ENCODE data around the gene ASIC5. TPM values are rescaled to one million over a fixed set of nuclear protein-coding genes. Genes with fewer than 3 reads are reported as not detected.

Gene ASIC5
- total and polyA plus RNA-seq, 10 donors = not detected

DNA sequence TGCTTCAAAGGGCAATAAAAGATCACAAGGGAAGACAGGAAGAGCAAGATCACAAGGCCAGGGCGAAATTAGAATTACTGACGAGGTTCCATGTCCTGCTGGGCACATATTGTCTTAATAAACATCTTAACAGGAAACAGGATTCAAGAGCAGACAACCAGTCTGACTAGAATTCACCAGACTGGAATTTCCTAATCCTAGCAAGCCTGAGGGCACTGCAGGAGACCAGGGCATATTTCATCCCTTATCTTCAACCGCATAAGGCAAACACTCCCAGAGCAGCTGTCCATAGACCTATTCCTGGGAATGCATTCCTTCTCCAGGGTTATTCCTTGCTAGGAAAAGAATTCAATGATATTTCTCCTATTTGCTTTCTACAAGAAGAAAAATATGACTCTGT is 25.0 kb upstream of the ASIC5 start:
- no peaks in the 10 kb centered on the region for H3K27me3 ChIP-seq (replicated peaks in 1 of 7)

DNA sequence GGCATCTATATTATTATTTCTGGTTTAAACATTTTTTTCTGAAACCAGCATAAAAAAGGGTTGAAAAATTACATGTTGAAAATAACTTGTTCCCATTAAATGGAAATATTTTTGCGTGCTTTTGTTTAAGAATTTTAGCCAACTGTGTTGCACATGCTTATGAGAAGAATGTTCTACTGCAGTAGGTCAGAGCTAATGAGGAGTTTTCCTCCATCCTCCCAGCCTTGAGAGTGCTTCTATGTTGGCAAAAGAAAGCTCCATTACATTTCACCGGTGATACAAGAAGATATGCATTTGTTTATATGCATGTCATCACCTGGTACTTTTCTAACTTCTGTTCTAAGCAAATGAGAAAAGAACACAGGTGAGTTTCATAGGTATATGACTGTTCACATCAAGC is 23.9 kb upstream of the ASIC5 start:
- Histone ChIP-seq H3K27ac (peak overlapping the region in 1 of 8 donors; percentile 6), H3K4me3 (no peak overlapping the region), H3K36me3 (no peaks in the 10 kb centered on the region), H3K4me1 (peaks cover 0 to 7% (median 0%) of the 10 kb centered on the region in 6 donors), H3K27me3 (replicated peaks in 1 of 7) (no peaks in the 10 kb centered on the region), H3K9me3 (peaks cover 0 to 9% (median 0%) of the 10 kb centered on the region in 8 donors)
- intact Hi-C loops (cut with DNase I; ENCODE audit: low total_unique reads) = no loop called here
- 82 to 95% (median 92%) methylated on average over 2 of the region's 2 CpGs for WGBS, 5 donors
- no peak for DNase-seq
- TF ChIP-seq POLR2A (IDR thresholded peaks at IDR 0.05) (no peak), POLR2AphosphoS5 (IDR thresholded peaks at IDR 0.05) (no peak)
- TF ChIP-seq, protein P1, sequence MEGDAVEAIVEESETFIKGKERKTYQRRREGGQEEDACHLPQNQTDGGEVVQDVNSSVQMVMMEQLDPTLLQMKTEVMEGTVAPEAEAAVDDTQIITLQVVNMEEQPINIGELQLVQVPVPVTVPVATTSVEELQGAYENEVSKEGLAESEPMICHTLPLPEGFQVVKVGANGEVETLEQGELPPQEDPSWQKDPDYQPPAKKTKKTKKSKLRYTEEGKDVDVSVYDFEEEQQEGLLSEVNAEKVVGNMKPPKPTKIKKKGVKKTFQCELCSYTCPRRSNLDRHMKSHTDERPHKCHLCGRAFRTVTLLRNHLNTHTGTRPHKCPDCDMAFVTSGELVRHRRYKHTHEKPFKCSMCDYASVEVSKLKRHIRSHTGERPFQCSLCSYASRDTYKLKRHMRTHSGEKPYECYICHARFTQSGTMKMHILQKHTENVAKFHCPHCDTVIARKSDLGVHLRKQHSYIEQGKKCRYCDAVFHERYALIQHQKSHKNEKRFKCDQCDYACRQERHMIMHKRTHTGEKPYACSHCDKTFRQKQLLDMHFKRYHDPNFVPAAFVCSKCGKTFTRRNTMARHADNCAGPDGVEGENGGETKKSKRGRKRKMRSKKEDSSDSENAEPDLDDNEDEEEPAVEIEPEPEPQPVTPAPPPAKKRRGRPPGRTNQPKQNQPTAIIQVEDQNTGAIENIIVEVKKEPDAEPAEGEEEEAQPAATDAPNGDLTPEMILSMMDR (IDR thresholded peaks at IDR 0.05 in 8 of 11, conservative IDR thresholded peaks at IDR 0.05 in 3 of 11) = no peak

More for the DNA sequence above, 25.0 kb upstream of the ASIC5 start:
- H3K27ac ChIP-seq = no peak overlapping the region
- intact Hi-C loops (cut with DNase I; ENCODE audit: low total_unique reads) = no loop called here
- no peak overlapping the region for H3K4me3 ChIP-seq
- WGBS, 5 donors = 56 to 79% (median 73%) methylated on average over 3 of the region's 3 CpGs
- TF ChIP-seq POLR2A (IDR thresholded peaks at IDR 0.05) = no peak
- TF ChIP-seq, protein P1 (IDR thresholded peaks at IDR 0.05 in 8 of 11, conservative IDR thresholded peaks at IDR 0.05 in 3 of 11) = no peak
- no peak for TF ChIP-seq POLR2AphosphoS5 (IDR thresholded peaks at IDR 0.05)
- peaks cover 0 to 7% (median 0%) of the 10 kb centered on the region in 6 donors for H3K4me1 ChIP-seq
- DNase-seq = no peak
- peaks cover 0 to 9% (median 0%) of the 10 kb centered on the region in 8 donors for H3K9me3 ChIP-seq
- H3K36me3 ChIP-seq = no peaks in the 10 kb centered on the region

DNA sequence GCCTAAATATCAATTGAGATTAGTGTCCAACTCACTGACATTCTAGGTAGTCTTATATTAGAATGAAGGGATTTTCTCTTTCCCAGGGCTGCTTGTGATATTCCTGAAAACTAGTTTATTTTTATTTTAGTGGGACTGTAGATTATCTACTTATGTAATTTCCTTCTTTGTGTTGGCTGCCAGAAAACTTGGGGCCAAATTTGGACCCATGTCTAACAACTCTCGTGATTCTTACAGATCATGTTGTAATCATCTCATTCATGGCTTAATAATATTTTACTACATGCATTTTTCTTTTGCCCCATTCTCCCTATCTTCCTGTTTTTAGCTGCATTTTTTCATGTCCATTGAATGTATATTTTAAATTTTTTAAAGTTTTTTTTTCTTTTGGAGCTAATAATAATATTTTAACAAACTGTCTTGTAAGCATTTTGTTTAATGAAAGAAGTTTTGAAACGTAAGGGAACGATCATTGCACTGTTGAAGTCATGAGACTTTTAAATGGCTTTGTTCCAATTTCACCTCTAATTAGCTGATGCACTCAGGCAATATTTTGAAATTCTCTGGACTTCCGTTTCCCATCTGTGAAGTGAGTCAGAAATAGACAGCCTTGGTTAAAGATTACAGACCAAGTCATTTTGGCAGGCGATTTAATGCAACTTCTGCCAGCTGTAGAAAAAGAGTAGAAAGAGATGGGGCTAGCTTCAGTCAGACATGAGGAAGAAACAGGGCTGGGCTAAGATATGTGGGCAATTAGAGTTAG is 23.1 kb upstream of the ASIC5 start:
- Histone ChIP-seq H3K4me1 (peaks cover 0 to 7% (median 0%) of the 10 kb centered on the region in 6 donors), H3K36me3 (no peaks in the 10 kb centered on the region), H3K27me3 (replicated peaks in 1 of 7) (no peaks in the 10 kb centered on the region), H3K27ac (peak overlapping the region in 3 of 8 donors; percentile 6 to 32 (median 32)), H3K9me3 (peaks cover 0 to 9% (median 0%) of the 10 kb centered on the region in 8 donors), H3K4me3 (no peak overlapping the region)
- DNase-seq = no peak
- WGBS, 5 donors = 35 to 51% (median 40%) methylated on average over 5 of the region's 5 CpGs
- intact Hi-C loops (cut with DNase I; ENCODE audit: low total_unique reads) = no loop called here
- TF ChIP-seq, protein P1 (IDR thresholded peaks at IDR 0.05 in 8 of 11, conservative IDR thresholded peaks at IDR 0.05 in 3 of 11) = no peak
- TF ChIP-seq POLR2A (IDR thresholded peaks at IDR 0.05) (no peak), POLR2AphosphoS5 (IDR thresholded peaks at IDR 0.05) (no peak)

DNA sequence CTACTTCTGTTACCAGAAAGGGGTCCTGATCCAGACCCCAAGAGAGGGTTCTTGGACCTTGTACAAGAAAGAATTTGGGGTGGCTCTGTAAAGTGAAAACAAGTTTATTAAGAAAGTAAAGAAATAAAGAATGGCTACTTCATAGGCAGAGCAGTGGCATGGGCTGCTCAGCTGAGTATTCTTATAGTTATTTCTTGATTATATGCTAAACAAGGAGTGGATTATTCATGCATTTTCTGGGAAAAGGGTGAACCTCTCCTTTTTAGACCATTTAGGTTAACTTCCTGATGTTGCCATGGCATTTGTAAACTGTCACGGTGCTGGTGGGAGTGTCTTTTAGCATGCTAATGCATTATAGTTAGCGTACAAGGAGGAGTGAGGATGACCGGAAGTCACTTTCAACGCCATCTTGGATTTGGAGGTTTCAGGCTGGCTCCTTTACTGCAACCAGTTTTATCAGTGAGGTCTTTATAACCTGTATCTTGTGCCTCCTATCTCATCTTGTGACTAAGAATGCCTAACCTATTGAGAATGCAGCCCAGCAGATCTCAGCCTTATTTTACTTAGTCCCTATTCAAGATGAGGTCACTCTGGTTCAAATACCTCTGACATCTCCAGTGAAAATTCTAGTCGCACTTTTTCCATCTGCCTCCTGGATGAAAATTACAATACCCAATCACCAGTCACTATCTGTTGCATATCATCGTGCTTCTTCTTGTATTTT is 21.9 kb upstream of the ASIC5 start:
- H3K4me3 ChIP-seq = no peak overlapping the region
- H3K36me3 ChIP-seq = no peaks in the 10 kb centered on the region
- intact Hi-C loops (cut with DNase I; ENCODE audit: low total_unique reads) = no loop called here

More for the DNA sequence above, 21.9 kb upstream of the ASIC5 start:
- DNase-seq = no peak
- WGBS, 5 donors = 56 to 64% (median 60%) methylated on average over 6 of the region's 6 CpGs
- Histone ChIP-seq H3K27me3 (replicated peaks in 1 of 7) (no peaks in the 10 kb centered on the region), H3K4me1 (peaks cover 0 to 7% (median 0%) of the 10 kb centered on the region in 6 donors), H3K9me3 (peaks cover 0 to 9% (median 0%) of the 10 kb centered on the region in 8 donors), H3K27ac (no peak overlapping the region)
- TF ChIP-seq, protein P1 (IDR thresholded peaks at IDR 0.05 in 8 of 11, conservative IDR thresholded peaks at IDR 0.05 in 3 of 11) = no peak
- no peak for TF ChIP-seq POLR2AphosphoS5 (IDR thresholded peaks at IDR 0.05)
- TF ChIP-seq POLR2A (IDR thresholded peaks at IDR 0.05) = no peak
